Endothelial cell of umbilical vein (primary cell): ENCODE measurements around the gene CENPA. TPM values are rescaled to one million over a fixed set of nuclear protein-coding genes. Genes with fewer than 3 reads are reported as not detected.

Experiments
- BruUV-seq: library from RNA; stranded (reverse); fragments of 400-500 nt; replicated peaks from 2 replicates; lab custom pipeline; 2021; lab: Mats Ljungman, UMichigan
- CTCF ChIA-PET: fragments of 300-600, 350-600 bp; sonication (Branson Sonifier 250); formaldehyde crosslinking; loops from one replicate; lab custom pipeline; 2021; ENCODE audit warnings: antibody characterized with exemption, inconsistent platforms; lab: Charles Lee
- POLR2A ChIA-PET: fragments of 300-600, 350-600 bp; sonication (Branson Sonifier 250); formaldehyde crosslinking; loops from one replicate; lab custom pipeline; 2021; ENCODE audit warnings: antibody characterized with exemption, inconsistent platforms; lab: Charles Lee
- DNase-seq: peaks from one replicate; pipeline ENCODE4 v3.0.0-alpha.2; 2011; ENCODE audit warnings: low read depth, low spot score
- FAIRE-seq: peaks from 2 replicates; lab custom pipeline; 2011; peaks lifted over from hg19 to GRCh38; lab: Jason Lieb, UNC
- H2AFZ ChIP-seq: 2 replicates; pipeline ENCODE4 v1.6.0; 2012; ENCODE audit warnings: low read depth, low read length, control low read depth, inconsistent platforms
- H3K27ac ChIP-seq: 2 replicates; pipeline ENCODE4 v1.5.1; 2011; ENCODE audit warnings: low read depth, mild to moderate bottlenecking, control low read depth, low read length, moderate library complexity; ENCODE audit not compliant: insufficient read depth
- H3K27me3 ChIP-seq, 2 experiments: 2 replicates each; pipeline versions ENCODE4 v1.6.0 to v1.6.1; 2011; ENCODE audit warnings: low read length in 2 of 2, mixed read lengths in 1 of 2; ENCODE audit not compliant: control insufficient read depth in 2 of 2, insufficient read depth in 2 of 2
- H3K36me3 ChIP-seq, 2 experiments: 2 replicates in 1 of 2; 3 replicates in 1 of 2; pipeline ENCODE4 v1.5.1; 2011; ENCODE audit warnings: low read length in 2 of 2, mild to moderate bottlenecking in 1 of 2, moderate library complexity in 1 of 2; ENCODE audit not compliant: control insufficient read depth in 2 of 2, insufficient read depth in 2 of 2; ENCODE audit errors: extremely low read depth in 1 of 2
- H3K4me1 ChIP-seq: 3 replicates; pipeline ENCODE4 v1.5.1; 2011; ENCODE audit warnings: mild to moderate bottlenecking, low read length; ENCODE audit not compliant: control insufficient read depth, insufficient read depth; ENCODE audit errors: extremely low read depth
- H3K4me2 ChIP-seq: 2 replicates; pipeline ENCODE4 v1.6.1; 2011; ENCODE audit warnings: low read length, control low read depth, mixed read lengths; ENCODE audit not compliant: insufficient read depth
- H3K4me3 ChIP-seq, 3 experiments: fragments of 200-600 bp in 1 of 3; sonication (generic), shearing (Covaris generic) in 1 of 3; replicated peaks in 1 of 3; 2 replicates each; pipeline ENCODE4 v1.5.1; 2011 to 2016; ENCODE audit warnings: control low read depth in 3 of 3, low read length in 3 of 3, mild to moderate bottlenecking in 2 of 3, inconsistent platforms in 1 of 3, low read depth in 1 of 3, moderate library complexity in 1 of 3; ENCODE audit not compliant: insufficient read depth in 1 of 3
- H3K79me2 ChIP-seq: 2 replicates; pipeline ENCODE4 v1.6.0; 2012; ENCODE audit warnings: low read length, inconsistent platforms; ENCODE audit not compliant: control insufficient read depth, insufficient read depth
- H3K9ac ChIP-seq: replicated peaks from 2 replicates; pipeline ENCODE3; 2011; ENCODE audit warnings: low read length, control low read depth; ENCODE audit not compliant: insufficient read depth; ENCODE audit errors: extremely low read depth
- H3K9me1 ChIP-seq: replicated peaks from 3 replicates; pipeline ENCODE4 v1.6.0; 2011; ENCODE audit warnings: mild to moderate bottlenecking, low read length; ENCODE audit not compliant: control insufficient read depth, insufficient read depth; ENCODE audit errors: extremely low read depth
- H3K9me3 ChIP-seq: replicated peaks from 2 replicates; pipeline ENCODE4 v1.5.1; 2012; ENCODE audit warnings: low read length, inconsistent platforms; ENCODE audit not compliant: control insufficient read depth, insufficient read depth
- H4K20me1 ChIP-seq: replicated peaks from 2 replicates; pipeline ENCODE3; 2011; ENCODE audit warnings: mild to moderate bottlenecking, low read length; ENCODE audit not compliant: control insufficient read depth, insufficient read depth; ENCODE audit errors: extremely low read depth
- EZH2 ChIP-seq: IDR thresholded peaks from 2 replicates; pipeline ENCODE4 v1.6.1; 2012; ENCODE audit warnings: borderline replicate concordance, low read depth, mild to moderate bottlenecking, moderate library complexity, low read length, inconsistent platforms; ENCODE audit not compliant: severe bottlenecking
- FOS ChIP-seq: IDR thresholded peaks from 2 replicates; pipeline ENCODE4 v1.6.1; 2011; ENCODE audit warnings: mild to moderate bottlenecking, low read length, moderate library complexity, borderline replicate concordance; ENCODE audit not compliant: insufficient read depth
- GATA2 ChIP-seq: IDR thresholded peaks from 2 replicates; pipeline ENCODE4 v1.7.0; 2011; ENCODE audit warnings: low read depth, mild to moderate bottlenecking, moderate library complexity, mixed read lengths, low read length; ENCODE audit not compliant: insufficient read length, insufficient read depth
- JUN ChIP-seq: IDR thresholded peaks from 2 replicates; pipeline ENCODE4 v1.6.1; 2011; ENCODE audit warnings: borderline replicate concordance, low read depth; ENCODE audit not compliant: insufficient read length, insufficient read depth
- MYC ChIP-seq: IDR thresholded peaks from one replicate; pipeline ENCODE4 v1.6.1; 2011; ENCODE audit warnings: mild to moderate bottlenecking, low read depth, low read length
- POLR2A ChIP-seq: IDR thresholded peaks from 2 replicates; pipeline ENCODE4 v1.6.1; 2012; ENCODE audit warnings: low read depth, mild to moderate bottlenecking, control low read depth, low read length
- POLR2AphosphoS5 ChIP-seq: IDR thresholded peaks from 2 replicates; pipeline ENCODE4 v1.6.1; 2012; ENCODE audit warnings: low read depth, mild to moderate bottlenecking, control low read depth, low read length, moderate library complexity; ENCODE audit not compliant: insufficient read depth
- dilution Hi-C: fragments of 300-500 bp; cut with MboI; formaldehyde crosslinking; loops from one replicate; pipeline ENCODE4 v1.15.0; 2019; ENCODE audit warnings: low sequenced_read_pairs; ENCODE audit not compliant: extremely low pct_ligation_motif_present
- intact Hi-C: fragments of 100-400 bp; cut with micrococcal nuclease; formaldehyde crosslinking; loops from one replicate; pipeline ENCODE4 v1.10.0; 2022
- polyA plus RNA-seq, 4 experiments: library from polyadenylated mRNA; depleted of rRNA in 3 of 4; stranded (reverse) in 3 of 4; unstranded in 1 of 4; fragments of >200 nt; gene quantifications; 2 replicates each; pipeline versions ENCODE4 v1.2.1 to v1.2.3, GENCODE V29; 2011 to 2012; ENCODE audit warnings: missing spikeins in 1 of 4
- total RNA-seq: library from RNA; stranded (reverse); gene quantifications from 2 replicates; pipeline ENCODE4 v1.2.3, GENCODE V29; 2021
- TF ChIP-seq, protein P1 (sequence below): IDR thresholded peaks from 2 replicates; pipeline ENCODE4 v1.6.1; 2011; ENCODE audit not compliant: insufficient read depth, insufficient read length
- TF ChIP-seq, protein P2 (sequence below), 2 donors: IDR thresholded peaks; 1 replicate in 1 of 2; 2 replicates in 1 of 2; pipeline ENCODE4 v1.5.1; 2011; ENCODE audit warnings: low read length in 2 of 2, mild to moderate bottlenecking in 2 of 2, moderate library complexity in 2 of 2, control low read depth in 1 of 2, inconsistent platforms in 1 of 2, low read depth in 1 of 2; ENCODE audit not compliant: insufficient read depth in 1 of 2; ENCODE audit errors: extremely low read depth in 1 of 2

CENPA gene
- total and polyA plus RNA-seq, 2 donors (not counting 3 experiments of a cell fraction or from before 2014, with no cell fraction given): 22.0 to 33.1 TPM

DNA sequence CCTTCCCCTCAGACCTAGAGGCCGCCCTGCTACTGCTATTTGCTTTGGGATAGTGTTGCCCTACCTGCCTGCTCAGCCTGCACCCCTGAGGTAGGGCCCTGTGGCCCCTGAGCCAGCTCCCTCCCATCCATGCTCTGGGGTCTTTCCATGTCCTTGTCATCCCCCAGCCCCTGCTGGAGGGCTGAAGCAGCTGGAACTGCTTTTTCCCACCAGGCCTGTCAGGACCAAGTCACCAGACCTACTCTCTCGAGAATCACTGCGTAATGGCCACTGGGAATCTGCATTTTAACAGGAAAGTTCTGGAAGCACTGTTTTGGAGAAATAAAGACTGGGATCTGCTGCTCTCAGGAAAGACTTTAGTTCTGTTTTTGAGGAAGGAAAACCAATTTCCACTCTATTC, 42.0 kb upstream of the CENPA start:
- FAIRE-seq: no peak
- no peaks in the 10 kb centered on the region for H3K9me1 ChIP-seq
- no peak overlapping the region for H3K4me3 ChIP-seq
- no peaks in the 10 kb centered on the region for H3K27me3 ChIP-seq
- intact Hi-C loops (no loop called here), dilution Hi-C loops (no loop called here)
- H4K20me1 ChIP-seq: no peaks in the 10 kb centered on the region
- no peaks in the 10 kb centered on the region for H3K36me3 ChIP-seq
- CTCF ChIA-PET: interaction anchor here (1.0 to 14.5 kb wide), 9 partner anchors 11 to 239 kb away, joined by 3 to 353 read pairs (median 12); partner anchors contain the start of gene CENPA
- H3K79me2 ChIP-seq: no peaks in the 10 kb centered on the region
- no peak for TF ChIP-seq MYC
- no peak for TF ChIP-seq FOS
- TF ChIP-seq POLR2A: no peak
- TF ChIP-seq, protein P1, sequence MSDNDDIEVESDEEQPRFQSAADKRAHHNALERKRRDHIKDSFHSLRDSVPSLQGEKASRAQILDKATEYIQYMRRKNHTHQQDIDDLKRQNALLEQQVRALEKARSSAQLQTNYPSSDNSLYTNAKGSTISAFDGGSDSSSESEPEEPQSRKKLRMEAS: no peak
- TF ChIP-seq POLR2AphosphoS5: no peak
- TF ChIP-seq, protein P2, sequence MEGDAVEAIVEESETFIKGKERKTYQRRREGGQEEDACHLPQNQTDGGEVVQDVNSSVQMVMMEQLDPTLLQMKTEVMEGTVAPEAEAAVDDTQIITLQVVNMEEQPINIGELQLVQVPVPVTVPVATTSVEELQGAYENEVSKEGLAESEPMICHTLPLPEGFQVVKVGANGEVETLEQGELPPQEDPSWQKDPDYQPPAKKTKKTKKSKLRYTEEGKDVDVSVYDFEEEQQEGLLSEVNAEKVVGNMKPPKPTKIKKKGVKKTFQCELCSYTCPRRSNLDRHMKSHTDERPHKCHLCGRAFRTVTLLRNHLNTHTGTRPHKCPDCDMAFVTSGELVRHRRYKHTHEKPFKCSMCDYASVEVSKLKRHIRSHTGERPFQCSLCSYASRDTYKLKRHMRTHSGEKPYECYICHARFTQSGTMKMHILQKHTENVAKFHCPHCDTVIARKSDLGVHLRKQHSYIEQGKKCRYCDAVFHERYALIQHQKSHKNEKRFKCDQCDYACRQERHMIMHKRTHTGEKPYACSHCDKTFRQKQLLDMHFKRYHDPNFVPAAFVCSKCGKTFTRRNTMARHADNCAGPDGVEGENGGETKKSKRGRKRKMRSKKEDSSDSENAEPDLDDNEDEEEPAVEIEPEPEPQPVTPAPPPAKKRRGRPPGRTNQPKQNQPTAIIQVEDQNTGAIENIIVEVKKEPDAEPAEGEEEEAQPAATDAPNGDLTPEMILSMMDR (IDR thresholded peaks at IDR 0.05; ENCODE audit: extremely low read depth in 1 of 2, insufficient read depth in 1 of 2, low read depth in 1 of 2, low read length in 2 of 2): no peak
- TF ChIP-seq GATA2: no peak
- no peak for TF ChIP-seq JUN
- no peak for TF ChIP-seq EZH2
- no peak overlapping the region for H3K4me2 ChIP-seq
- no peak overlapping the region for H3K9ac ChIP-seq
- no TSS peak for BruUV-seq
- POLR2A ChIA-PET: no interaction called here
- no peak overlapping the region for H2AFZ ChIP-seq
- no peak for DNase-seq
- H3K4me1 ChIP-seq: no peaks in the 10 kb centered on the region
- H3K9me3 ChIP-seq: no peaks in the 10 kb centered on the region
- no peak overlapping the region for H3K27ac ChIP-seq
